H1 (cell line): Measurements from ENCODE around the gene PCDHB12. TPM values are rescaled to one million over a fixed set of nuclear protein-coding genes. Genes with fewer than 3 reads are reported as not detected.
"Not testable (repeated sequence)": the region's sequence is repeated elsewhere in the genome, so short reads cannot be mapped to it uniquely, and the experiment has no call there.

Experiments used
- CTCF ChIA-PET: fragments of 300-600 bp; sonication (Branson Sonifier 250); formaldehyde crosslinking; loops from one replicate; lab custom pipeline; 2021; ENCODE audit not compliant: partially characterized antibody; lab: Charles Lee
- POLR2A ChIA-PET: fragments of 300-600 bp; sonication (Branson Sonifier 250); formaldehyde crosslinking; loops from one replicate; lab custom pipeline; 2021; ENCODE audit warnings: inconsistent platforms; ENCODE audit not compliant: partially characterized antibody; lab: Charles Lee
- DNase-seq, 2 experiments: peaks; one replicate each; pipeline versions ENCODE4 v3.0.0 to v3.0.0-alpha.2; 2010 to 2022; ENCODE audit warnings: low spot score in 2 of 2, low read depth in 1 of 2, mixed read lengths in 1 of 2
- FAIRE-seq: peaks from 2 replicates; lab custom pipeline; 2011; peaks lifted over from hg19 to GRCh38; lab: Jason Lieb, UNC
- H2AFZ ChIP-seq: 2 replicates; pipeline ENCODE4 v1.8.1; 2012; ENCODE audit warnings: low read length, inconsistent platforms
- H2AK5ac ChIP-seq: 2 replicates; pipeline ENCODE4 v1.6.1; 2013; ENCODE audit warnings: low read depth, low read length
- H2BK120ac ChIP-seq: replicated peaks from 2 replicates; pipeline ENCODE3; 2013; ENCODE audit warnings: low read depth, low read length, inconsistent platforms
- H2BK12ac ChIP-seq: 2 replicates; pipeline ENCODE4 v1.6.1; 2013; ENCODE audit warnings: low read depth, low read length
- H2BK15ac ChIP-seq: 2 replicates; pipeline ENCODE4 v1.6.1; 2013; ENCODE audit warnings: low read length
- H2BK20ac ChIP-seq: 2 replicates; pipeline ENCODE4 v1.6.1; 2013; ENCODE audit warnings: low read length
- H2BK5ac ChIP-seq: 2 replicates; pipeline ENCODE4 v1.6.1; 2013; ENCODE audit warnings: low read depth, low read length
- H3K14ac ChIP-seq: 2 replicates; pipeline ENCODE4 v1.6.1; 2013; ENCODE audit warnings: inconsistent platforms; ENCODE audit not compliant: insufficient read length
- H3K18ac ChIP-seq: 2 replicates; pipeline ENCODE4 v1.6.1; 2013; ENCODE audit warnings: low read length; ENCODE audit errors: extremely low read depth
- H3K23ac ChIP-seq: 2 replicates; pipeline ENCODE4 v1.6.1; 2013; ENCODE audit warnings: inconsistent platforms; ENCODE audit not compliant: insufficient read length
- H3K23me2 ChIP-seq: 2 replicates; pipeline ENCODE4 v1.6.1; 2013; ENCODE audit warnings: low read depth, low read length
- H3K27ac ChIP-seq: 2 replicates; pipeline ENCODE4 v1.6.1; 2011; ENCODE audit warnings: low read depth, low read length, inconsistent platforms
- H3K27me3 ChIP-seq, 4 experiments: replicated peaks in 1 of 4; 1 replicate in 1 of 4; 2 replicates in 3 of 4; pipeline versions ENCODE4 v1.6.1 to v1.8.1; 2011 to 2013; ENCODE audit warnings: low read length in 3 of 4, mild to moderate bottlenecking in 3 of 4, inconsistent platforms in 2 of 4, mixed read lengths in 2 of 4, moderate library complexity in 1 of 4; ENCODE audit not compliant: control insufficient read depth in 3 of 4, insufficient read depth in 3 of 4; ENCODE audit errors: extremely low read depth in 1 of 4
- H3K36me3 ChIP-seq, 4 experiments: 2 replicates each; pipeline versions ENCODE4 v1.6.1 to v1.8.1; 2011 to 2013; ENCODE audit warnings: mild to moderate bottlenecking in 4 of 4, low read length in 3 of 4, moderate library complexity in 2 of 4, control low read depth in 1 of 4, inconsistent platforms in 1 of 4; ENCODE audit not compliant: insufficient read depth in 4 of 4, control insufficient read depth in 2 of 4
- H3K4ac ChIP-seq: replicated peaks from 2 replicates; pipeline ENCODE3; 2013; ENCODE audit warnings: low read length, low read depth, mixed read lengths, inconsistent platforms; ENCODE audit not compliant: insufficient read length
- H3K4me1 ChIP-seq, 4 experiments: replicated peaks in 1 of 4; 1 replicate in 1 of 4; 2 replicates in 3 of 4; pipeline versions ENCODE4 v1.6.1 to v1.8.1; 2011 to 2013; ENCODE audit warnings: low read length in 3 of 4, inconsistent platforms in 2 of 4, mixed read lengths in 1 of 4; ENCODE audit not compliant: insufficient read depth in 4 of 4, control insufficient read depth in 3 of 4
- H3K4me2 ChIP-seq, 2 experiments: 2 replicates each; pipeline versions ENCODE4 v1.6.1 to v1.8.1; 2011 to 2013; ENCODE audit warnings: low read depth in 2 of 2, low read length in 2 of 2, control low read depth in 1 of 2, inconsistent platforms in 1 of 2, mild to moderate bottlenecking in 1 of 2; ENCODE audit not compliant: insufficient read depth in 1 of 2
- H3K4me3 ChIP-seq, 4 experiments: fragments of 200-600, 300-600 bp in 1 of 4; sonication (generic), shearing (Covaris generic), sonication (Bioruptor Twin) in 1 of 4; 2 replicates each; pipeline versions ENCODE4 v1.5.1 to v1.8.1; 2011 to 2016; ENCODE audit warnings: low read length in 4 of 4, low read depth in 3 of 4, control low read depth in 2 of 4, inconsistent platforms in 2 of 4, mild to moderate bottlenecking in 2 of 4, mixed read lengths in 1 of 4, moderate library complexity in 1 of 4; ENCODE audit not compliant: insufficient read depth in 2 of 4; ENCODE audit errors: extremely low read depth in 1 of 4
- H3K56ac ChIP-seq: replicated peaks from 2 replicates; pipeline ENCODE3; 2013; ENCODE audit warnings: low read depth, mild to moderate bottlenecking, mixed read lengths, low read length, inconsistent platforms; ENCODE audit not compliant: insufficient read length
- H3K79me1 ChIP-seq: 2 replicates; pipeline ENCODE4 v1.6.1; 2013; ENCODE audit warnings: low read depth, low read length, control low read depth
- H3K79me2 ChIP-seq, 2 experiments: 2 replicates each; pipeline versions ENCODE4 v1.6.1 to v1.8.1; 2012 to 2013; ENCODE audit warnings: low read length in 2 of 2, mild to moderate bottlenecking in 2 of 2, inconsistent platforms in 1 of 2; ENCODE audit not compliant: insufficient read depth in 2 of 2, control insufficient read depth in 1 of 2
- H3K9ac ChIP-seq, 4 experiments: replicated peaks in 1 of 4; 1 replicate in 1 of 4; 2 replicates in 3 of 4; pipeline versions ENCODE4 v1.6.1 to v1.8.1; 2011 to 2013; ENCODE audit warnings: low read depth in 3 of 4, low read length in 3 of 4, control low read depth in 2 of 4, mild to moderate bottlenecking in 2 of 4, moderate library complexity in 2 of 4, inconsistent platforms in 1 of 4; ENCODE audit errors: extremely low read depth in 1 of 4
- H3K9me3 ChIP-seq, 2 experiments: 2 replicates each; pipeline versions ENCODE4 v1.6.1 to v1.8.1; 2012 to 2013; ENCODE audit warnings: mild to moderate bottlenecking in 2 of 2, moderate library complexity in 2 of 2, control low read depth in 1 of 2, inconsistent platforms in 1 of 2, low read depth in 1 of 2, low read length in 1 of 2, mixed read lengths in 1 of 2; ENCODE audit not compliant: insufficient read depth in 2 of 2
- H4K20me1 ChIP-seq, 2 experiments: replicated peaks in 1 of 2; 2 replicates each; pipeline versions ENCODE3 to v1.8.1; 2011 to 2013; ENCODE audit warnings: inconsistent platforms in 2 of 2, low read length in 2 of 2, mild to moderate bottlenecking in 1 of 2; ENCODE audit not compliant: insufficient read depth in 2 of 2, control insufficient read depth in 1 of 2
- H4K5ac ChIP-seq: 2 replicates; pipeline ENCODE4 v1.6.1; 2013; ENCODE audit warnings: low read length, low read depth, mixed read lengths, inconsistent platforms; ENCODE audit not compliant: insufficient read length
- H4K8ac ChIP-seq: 2 replicates; pipeline ENCODE4 v1.8.0; 2013; ENCODE audit warnings: mild to moderate bottlenecking, moderate library complexity, low read length, inconsistent platforms; ENCODE audit not compliant: insufficient read depth; ENCODE audit errors: extremely low read depth
- H4K91ac ChIP-seq: replicated peaks from 2 replicates; pipeline ENCODE3; 2013; ENCODE audit warnings: low read length, mixed read lengths, inconsistent platforms; ENCODE audit not compliant: insufficient read length
- WGBS, 2 experiments: shearing (Covaris generic) in 1 of 2; methylation state at CpG; one replicate each; pipeline versions ENCODE4 v1.1.6 to v1.1.7; 2013 to 2015; ENCODE audit warnings: low lambda C conversion rate in 2 of 2, mixed read lengths in 2 of 2, inconsistent platforms in 1 of 2, low coverage in 1 of 2, missing lambda C conversion rate in 1 of 2; ENCODE audit not compliant: insufficient replicate concordance in 2 of 2, insufficient coverage in 1 of 2, insufficient read length in 1 of 2; ENCODE audit errors: extremely low coverage in 1 of 2, missing lambda C conversion rate in 1 of 2; 5-methylcytosine and 5-hydroxymethylcytosine counted together
- polyA plus RNA-seq, 7 experiments: library from polyadenylated mRNA; depleted of rRNA in 3 of 7; stranded (reverse) in 5 of 7; unstranded in 2 of 7; fragments of >200 nt in 5 of 7; fragments of 200-250 nt in 2 of 7; gene quantifications; 1 replicate in 5 of 7; 2 replicates in 1 of 7; 4 replicates in 1 of 7; pipeline versions ENCODE4 v1.2.1 to v1.2.3, GENCODE V29; 2011 to 2013; ENCODE audit warnings: missing spikeins in 2 of 7, mixed read lengths in 2 of 7
- total RNA-seq: library from RNA; stranded (reverse); fragmentation: NEBNext Ultra II Directional; extraction: Animal tissue kit (Norgen Biotek cat#: 25700); gene quantifications from 2 replicates; pipeline ENCODE4 v1.2.1, GENCODE V29; 2021

Gene PCDHB12
- total and polyA plus RNA-seq, 2 of the 8 experiments (the other 6 are each of a cell fraction or from before 2014, with no cell fraction given), result 1.1 to 2.0 TPM

DNA sequence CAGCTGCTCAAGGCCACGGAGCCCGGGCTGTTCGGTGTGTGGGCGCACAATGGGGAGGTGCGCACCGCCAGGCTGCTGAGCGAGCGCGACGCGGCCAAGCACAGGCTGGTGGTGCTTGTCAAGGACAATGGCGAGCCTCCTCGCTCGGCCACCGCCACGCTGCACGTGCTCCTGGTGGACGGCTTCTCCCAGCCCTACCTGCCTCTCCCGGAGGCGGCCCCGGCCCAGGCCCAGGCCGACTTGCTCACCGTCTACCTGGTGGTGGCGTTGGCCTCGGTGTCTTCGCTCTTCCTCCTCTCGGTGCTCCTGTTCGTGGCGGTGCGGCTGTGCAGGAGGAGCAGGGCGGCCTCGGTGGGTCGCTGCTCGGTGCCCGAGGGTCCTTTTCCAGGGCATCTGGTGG is 19.4 kb upstream of the PCDHB12 start:
- CTCF ChIA-PET, result interaction anchor here (0.6 to 3.8 kb wide), 5 partner anchors 8 to 63 kb away, joined by 3 to 21 read pairs (median 4); partner anchors contain the start of genes PCDHB11, PCDHB14 and PCDHB8
- H2AFZ ChIP-seq, H2BK12ac ChIP-seq, POLR2A ChIA-PET, H3K4me3 ChIP-seq, H3K56ac ChIP-seq, H2BK120ac ChIP-seq, H3K79me1 ChIP-seq, H2BK15ac ChIP-seq, H3K79me2 ChIP-seq, H3K18ac ChIP-seq, DNase-seq, H4K91ac ChIP-seq, H2BK5ac ChIP-seq, H3K9ac ChIP-seq, H3K27me3 ChIP-seq, H2AK5ac ChIP-seq, H3K14ac ChIP-seq, H3K9me3 ChIP-seq, FAIRE-seq, H4K20me1 ChIP-seq, H3K27ac ChIP-seq, H3K4me2 ChIP-seq, H3K23me2 ChIP-seq, H3K36me3 ChIP-seq, H2BK20ac ChIP-seq, H3K4ac ChIP-seq, H3K23ac ChIP-seq, H3K4me1 ChIP-seq, H4K8ac ChIP-seq, H4K5ac ChIP-seq: not testable (repeated sequence)
- WGBS, 2 experiments, result 96% methylated on average over 18 of the region's 35 CpGs; no CpG with 5 or more reads in 1 of the 2 experiments
